ENCODE measurements around the gene LCE2A.

DNA sequence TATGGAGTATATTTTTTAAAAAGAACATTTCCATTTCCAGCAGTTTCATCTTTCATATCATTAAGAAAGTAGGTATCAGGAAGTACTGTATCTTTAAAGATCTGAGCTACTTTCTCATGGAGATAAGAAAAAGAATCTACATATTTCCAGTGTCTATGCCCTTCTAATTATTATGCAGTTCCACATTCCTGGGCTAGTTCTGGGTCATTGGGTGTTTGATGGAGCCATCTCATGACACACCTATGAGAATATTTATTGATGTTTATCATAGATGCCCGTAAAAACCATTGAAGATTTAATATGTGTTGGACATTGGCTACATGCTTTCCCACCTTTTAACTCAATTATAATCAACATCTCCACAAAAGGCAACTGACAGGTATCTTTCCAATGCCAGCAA is 30.8 kb downstream of the LCE2A start:
- TF ChIP-seq EZH2phosphoT487 (IDR thresholded peaks at IDR 0.05; ENCODE audit: borderline replicate concordance, low read depth, low read length) = no peak
- TF ChIP-seq, protein P1, sequence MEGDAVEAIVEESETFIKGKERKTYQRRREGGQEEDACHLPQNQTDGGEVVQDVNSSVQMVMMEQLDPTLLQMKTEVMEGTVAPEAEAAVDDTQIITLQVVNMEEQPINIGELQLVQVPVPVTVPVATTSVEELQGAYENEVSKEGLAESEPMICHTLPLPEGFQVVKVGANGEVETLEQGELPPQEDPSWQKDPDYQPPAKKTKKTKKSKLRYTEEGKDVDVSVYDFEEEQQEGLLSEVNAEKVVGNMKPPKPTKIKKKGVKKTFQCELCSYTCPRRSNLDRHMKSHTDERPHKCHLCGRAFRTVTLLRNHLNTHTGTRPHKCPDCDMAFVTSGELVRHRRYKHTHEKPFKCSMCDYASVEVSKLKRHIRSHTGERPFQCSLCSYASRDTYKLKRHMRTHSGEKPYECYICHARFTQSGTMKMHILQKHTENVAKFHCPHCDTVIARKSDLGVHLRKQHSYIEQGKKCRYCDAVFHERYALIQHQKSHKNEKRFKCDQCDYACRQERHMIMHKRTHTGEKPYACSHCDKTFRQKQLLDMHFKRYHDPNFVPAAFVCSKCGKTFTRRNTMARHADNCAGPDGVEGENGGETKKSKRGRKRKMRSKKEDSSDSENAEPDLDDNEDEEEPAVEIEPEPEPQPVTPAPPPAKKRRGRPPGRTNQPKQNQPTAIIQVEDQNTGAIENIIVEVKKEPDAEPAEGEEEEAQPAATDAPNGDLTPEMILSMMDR (conservative IDR thresholded peaks at IDR 0.05; ENCODE audit: low read length) = no peak

All from OCI-LY7 (cell line).